Measurements from ENCODE around the gene NUDT19. TPM values are rescaled to one million over a fixed set of nuclear protein-coding genes. Genes with fewer than 3 reads are reported as not detected.
"Not testable (repeated sequence)": the region's sequence is repeated elsewhere in the genome, so short reads cannot be mapped to it uniquely, and the experiment has no call there.

Gene NUDT19
- polyA plus RNA-seq, 1 donor from 2014 or later, result 3.1 TPM

GRCh38 chr19:32686847-32687475 is 4.7 kb upstream of the NUDT19 start:
- peaks cover 7% of the 10 kb centered on the region for H3K36me3 Mint-ChIP-seq
- H3K4me3 Mint-ChIP-seq, result peak overlapping the region in 1 of 4 donors; percentile 63
- no peaks in the 10 kb centered on the region for H3K9me3 Mint-ChIP-seq
- peaks cover 3% of the 10 kb centered on the region for H3K27me3 Mint-ChIP-seq
- H3K4me1 Mint-ChIP-seq, result peaks cover 7 to 9% (median 8%) of the 10 kb centered on the region in 3 donors
- no peak overlapping the region for H3K27ac Mint-ChIP-seq

GRCh38 chr19:32687681-32688080 is 3.9 kb upstream of the NUDT19 start:
- Mint-ChIP-seq H3K27ac (no peak overlapping the region), H3K27me3 (no peaks in the 10 kb centered on the region), H3K4me3 (no peak overlapping the region), H3K9me3 (no peaks in the 10 kb centered on the region), H3K4me1 (peaks cover 8 to 11% (median 9%) of the 10 kb centered on the region in 3 donors), H3K36me3 (peaks cover 4% of the 10 kb centered on the region)

- H3K9me3 Mint-ChIP-seq, result no peaks in the 10 kb centered on the region
- no peaks in the 10 kb centered on the region for H3K27me3 Mint-ChIP-seq
- peaks cover 14 to 17% (median 14%) of the 10 kb centered on the region in 3 donors for H3K4me1 Mint-ChIP-seq
- H3K4me3 Mint-ChIP-seq, result peak overlapping the region in 2 of 4 donors; percentile 33 to 58
- H3K36me3 Mint-ChIP-seq, result peaks cover 4% of the 10 kb centered on the region
- no peak overlapping the region for H3K27ac Mint-ChIP-seq
Observed at GRCh38 chr19:32688311-32688710, 3.3 kb upstream of the NUDT19 start.

GRCh38 chr19:32691952-32692726 is 518 bp downstream of the NUDT19 start:
- Mint-ChIP-seq H3K27me3 (no peaks in the 10 kb centered on the region), H3K36me3 (no peaks in the 10 kb centered on the region), H3K4me1 (peaks cover 34 to 42% (median 39%) of the 10 kb centered on the region in 3 donors), H3K27ac (peak overlapping the region in 2 of 3 donors; percentile 76 to 95), H3K4me3 (peak overlapping the region; percentile 87 to 98 (median 92)), H3K9me3 (no peaks in the 10 kb centered on the region)

- Mint-ChIP-seq H3K27me3 (no peaks in the 10 kb centered on the region), H3K9me3 (no peaks in the 10 kb centered on the region), H3K27ac (peak overlapping the region; percentile 25 to 88 (median 76)), H3K4me1 (peaks cover 34 to 42% (median 39%) of the 10 kb centered on the region in 3 donors), H3K36me3 (no peaks in the 10 kb centered on the region), H3K4me3 (peak overlapping the region; percentile 84 to 98 (median 86))
Observed at GRCh38 chr19:32692727-32693061, 1.1 kb downstream of the NUDT19 start.

- Mint-ChIP-seq H3K4me1 (peaks cover 34 to 42% (median 41%) of the 10 kb centered on the region in 3 donors), H3K27ac (peak overlapping the region; percentile 25 to 88 (median 76)), H3K4me3 (peak overlapping the region; percentile 84 to 98 (median 86))
- H3K36me3 Mint-ChIP-seq, H3K27me3 Mint-ChIP-seq, H3K9me3 Mint-ChIP-seq: not testable (repeated sequence)
Observed at GRCh38 chr19:32693151-32694108, 1.8 kb downstream of the NUDT19 start.

- Mint-ChIP-seq H3K4me3 (peak overlapping the region; percentile 79 to 98 (median 86)), H3K27ac (peak overlapping the region in 1 of 3 donors; percentile 55), H3K4me1 (peaks cover 34 to 42% (median 41%) of the 10 kb centered on the region in 3 donors)
- not testable (repeated sequence) for H3K9me3 Mint-ChIP-seq, H3K27me3 Mint-ChIP-seq, H3K36me3 Mint-ChIP-seq
Observed at GRCh38 chr19:32694316-32694715, 2.7 kb downstream of the NUDT19 start.

GRCh38 chr19:32694851-32695250 is 3.2 kb downstream of the NUDT19 start:
- peaks cover 10% of the 10 kb centered on the region for H3K36me3 Mint-ChIP-seq
- H3K27me3 Mint-ChIP-seq, H3K9me3 Mint-ChIP-seq: not testable (repeated sequence)
- peak overlapping the region in 1 of 4 donors; percentile 87 for H3K4me3 Mint-ChIP-seq
- peak overlapping the region in 1 of 3 donors; percentile 55 for H3K27ac Mint-ChIP-seq
- peaks cover 34 to 42% (median 40%) of the 10 kb centered on the region in 3 donors for H3K4me1 Mint-ChIP-seq

- H3K27me3 Mint-ChIP-seq, result not testable (repeated sequence)
- peak overlapping the region in 3 of 4 donors; percentile 42 to 59 (median 43) for H3K4me3 Mint-ChIP-seq
Observed at GRCh38 chr19:32695506-32695905, 3.9 kb downstream of the NUDT19 start.

GRCh38 chr19:32696771-32697170 is 5.2 kb downstream of the NUDT19 start:
- H3K27me3 Mint-ChIP-seq, H3K27ac Mint-ChIP-seq, H3K9me3 Mint-ChIP-seq, H3K4me3 Mint-ChIP-seq: not testable (repeated sequence)
- Mint-ChIP-seq H3K4me1 (peaks cover 26 to 39% (median 34%) of the 10 kb centered on the region in 3 donors), H3K36me3 (peaks cover 11% of the 10 kb centered on the region)

More at GRCh38 chr19:32695506-32695905, 3.9 kb downstream of the NUDT19 start:
- Mint-ChIP-seq H3K36me3 (peaks cover 11% of the 10 kb centered on the region), H3K4me1 (peaks cover 34 to 42% (median 40%) of the 10 kb centered on the region in 3 donors), H3K27ac (peak overlapping the region in 2 of 3 donors; percentile 13 to 70)
- not testable (repeated sequence) for H3K9me3 Mint-ChIP-seq

GRCh38 chr19:32700129-32700528 is 8.5 kb downstream of the NUDT19 start:
- Mint-ChIP-seq H3K36me3 (peaks cover 17% of the 10 kb centered on the region), H3K4me3 (peak overlapping the region in 1 of 4 donors; percentile 23), H3K4me1 (peaks cover 13 to 24% (median 13%) of the 10 kb centered on the region in 3 donors)
- not testable (repeated sequence) for H3K9me3 Mint-ChIP-seq, H3K27me3 Mint-ChIP-seq, H3K27ac Mint-ChIP-seq

- Mint-ChIP-seq H3K27ac (peak overlapping the region in 1 of 3 donors; percentile 17), H3K27me3 (no peaks in the 10 kb centered on the region), H3K9me3 (peaks cover 0 to 4% (median 0%) of the 10 kb centered on the region in 3 donors), H3K4me3 (no peak overlapping the region), H3K4me1 (peaks cover 5 to 12% (median 5%) of the 10 kb centered on the region in 3 donors), H3K36me3 (peaks cover 17% of the 10 kb centered on the region)
Observed at GRCh38 chr19:32702010-32702409, 10.4 kb downstream of the NUDT19 start.

- H3K27me3 Mint-ChIP-seq, H3K4me3 Mint-ChIP-seq, H3K9me3 Mint-ChIP-seq, H3K27ac Mint-ChIP-seq: not testable (repeated sequence)
- H3K4me1 Mint-ChIP-seq, result peaks cover 3 to 12% (median 8%) of the 10 kb centered on the region in 3 donors
- peaks cover 14% of the 10 kb centered on the region for H3K36me3 Mint-ChIP-seq
Observed at GRCh38 chr19:32704006-32704405, 12.4 kb downstream of the NUDT19 start.

GRCh38 chr19:32708457-32708856 is 16.8 kb downstream of the NUDT19 start:
- Mint-ChIP-seq H3K27ac (no peak overlapping the region), H3K36me3 (peaks cover 10% of the 10 kb centered on the region), H3K9me3 (peaks cover 0 to 4% (median 0%) of the 10 kb centered on the region in 3 donors), H3K4me1 (peaks cover 0 to 6% (median 3%) of the 10 kb centered on the region in 3 donors), H3K27me3 (no peaks in the 10 kb centered on the region), H3K4me3 (no peak overlapping the region)

Data from IgD-negative memory B cell (primary cell).